SK-N-SH treated with all-trans-retinoic acid at 6 μM for 48 hours (cell line): ENCODE data around the gene FGF22.

Source experiments
- ATAC-seq: fragments of 200-7000 bp; cut with Tn5 transposase; 3 replicates; pipeline ENCODE4 v1.9.1; 2020; ENCODE audit warnings: mild to moderate bottlenecking, moderate library complexity
- BACH2 ChIP-seq: fragments of 250-450 bp; sonication (Bioruptor Pico); IDR thresholded peaks from 2 replicates; pipeline ENCODE4 v1.9.0; 2021; ENCODE audit warnings: mild to moderate bottlenecking, borderline replicate concordance
- CSDC2 ChIP-seq: fragments of 250-450 bp; sonication (Bioruptor Pico); IDR thresholded peaks from 2 replicates; pipeline ENCODE4 v1.5.0; 2020; ENCODE audit warnings: mild to moderate bottlenecking, moderate library complexity
- ESRRG ChIP-seq: fragments of 250-450 bp; sonication (Bioruptor Pico); IDR thresholded peaks from 2 replicates; pipeline ENCODE4 v1.6.1; 2021; ENCODE audit warnings: mild to moderate bottlenecking
- GLIS3 ChIP-seq: fragments of 250-450 bp; sonication (Bioruptor Pico); IDR thresholded peaks from 2 replicates; pipeline ENCODE4 v1.5.0; 2020; ENCODE audit warnings: mild to moderate bottlenecking, moderate library complexity
- ISL1 ChIP-seq: fragments of 250-450 bp; sonication (Bioruptor Pico); IDR thresholded peaks from 2 replicates; pipeline ENCODE4 v2.1.2; 2022; ENCODE audit warnings: mild to moderate bottlenecking, moderate library complexity
- OSR1 ChIP-seq: fragments of 250-450 bp; sonication (Bioruptor Pico); IDR thresholded peaks from 2 replicates; pipeline ENCODE4 v1.8.0; 2022; ENCODE audit warnings: moderate library complexity, mild to moderate bottlenecking, inconsistent platforms
- PPARA ChIP-seq: fragments of 250-450 bp; sonication (Bioruptor Pico); IDR thresholded peaks from 2 replicates; pipeline ENCODE4 v1.5.0; 2020; ENCODE audit warnings: mild to moderate bottlenecking, borderline replicate concordance
- RARB ChIP-seq: fragments of 250-450 bp; sonication (Bioruptor Pico); IDR thresholded peaks from 2 replicates; pipeline ENCODE4 v1.8.0; 2021; ENCODE audit warnings: mild to moderate bottlenecking, moderate library complexity
- SNAI2 ChIP-seq: fragments of 250-450 bp; sonication (Bioruptor Pico); IDR thresholded peaks from 2 replicates; pipeline ENCODE4 v1.5.0; 2020; ENCODE audit warnings: mild to moderate bottlenecking, moderate library complexity
- ZC3H10 ChIP-seq: fragments of 250-450 bp; sonication (Bioruptor Pico); IDR thresholded peaks from 2 replicates; pipeline ENCODE4 v1.5.1; 2021; ENCODE audit warnings: mild to moderate bottlenecking, moderate library complexity
- ZFP3 ChIP-seq: fragments of 250-450 bp; sonication (Bioruptor Pico); IDR thresholded peaks from 2 replicates; pipeline ENCODE4 v1.5.0; 2020; ENCODE audit warnings: mild to moderate bottlenecking, moderate library complexity
- ZFP30 ChIP-seq: fragments of 450-650 bp; formaldehyde crosslinking; IDR thresholded peaks from 2 replicates; pipeline ENCODE4 v1.5.0; 2022; ENCODE audit warnings: mild to moderate bottlenecking, moderate library complexity
- ZNF8 ChIP-seq: fragments of 450-650 bp; formaldehyde crosslinking; IDR thresholded peaks from 2 replicates; pipeline ENCODE4 v1.5.0; 2020; ENCODE audit warnings: mild to moderate bottlenecking, moderate library complexity
- TF ChIP-seq, protein P1 (sequence below): fragments of 250-450 bp; sonication (Bioruptor Pico); IDR thresholded peaks from 2 replicates; pipeline ENCODE4 v1.5.1; 2020; ENCODE audit warnings: low read depth, mild to moderate bottlenecking, moderate library complexity
- TF ChIP-seq, protein P2 (sequence below): fragments of 250-450 bp; sonication (Bioruptor Pico); IDR thresholded peaks from 2 replicates; pipeline ENCODE4 v1.8.0; 2021; ENCODE audit warnings: low read depth, mild to moderate bottlenecking, moderate library complexity, borderline replicate concordance
- TF ChIP-seq, protein P3 (sequence below): fragments of 250-450 bp; sonication (Bioruptor Pico); IDR thresholded peaks from 2 replicates; pipeline ENCODE4 v1.5.1; 2021; ENCODE audit warnings: mild to moderate bottlenecking, moderate library complexity
- TF ChIP-seq, protein P4 (sequence below): fragments of 250-450 bp; sonication (Bioruptor Pico); IDR thresholded peaks from 2 replicates; pipeline ENCODE4 v1.8.0; 2020; ENCODE audit warnings: mild to moderate bottlenecking, moderate library complexity, borderline replicate concordance

Gene FGF22

DNA sequence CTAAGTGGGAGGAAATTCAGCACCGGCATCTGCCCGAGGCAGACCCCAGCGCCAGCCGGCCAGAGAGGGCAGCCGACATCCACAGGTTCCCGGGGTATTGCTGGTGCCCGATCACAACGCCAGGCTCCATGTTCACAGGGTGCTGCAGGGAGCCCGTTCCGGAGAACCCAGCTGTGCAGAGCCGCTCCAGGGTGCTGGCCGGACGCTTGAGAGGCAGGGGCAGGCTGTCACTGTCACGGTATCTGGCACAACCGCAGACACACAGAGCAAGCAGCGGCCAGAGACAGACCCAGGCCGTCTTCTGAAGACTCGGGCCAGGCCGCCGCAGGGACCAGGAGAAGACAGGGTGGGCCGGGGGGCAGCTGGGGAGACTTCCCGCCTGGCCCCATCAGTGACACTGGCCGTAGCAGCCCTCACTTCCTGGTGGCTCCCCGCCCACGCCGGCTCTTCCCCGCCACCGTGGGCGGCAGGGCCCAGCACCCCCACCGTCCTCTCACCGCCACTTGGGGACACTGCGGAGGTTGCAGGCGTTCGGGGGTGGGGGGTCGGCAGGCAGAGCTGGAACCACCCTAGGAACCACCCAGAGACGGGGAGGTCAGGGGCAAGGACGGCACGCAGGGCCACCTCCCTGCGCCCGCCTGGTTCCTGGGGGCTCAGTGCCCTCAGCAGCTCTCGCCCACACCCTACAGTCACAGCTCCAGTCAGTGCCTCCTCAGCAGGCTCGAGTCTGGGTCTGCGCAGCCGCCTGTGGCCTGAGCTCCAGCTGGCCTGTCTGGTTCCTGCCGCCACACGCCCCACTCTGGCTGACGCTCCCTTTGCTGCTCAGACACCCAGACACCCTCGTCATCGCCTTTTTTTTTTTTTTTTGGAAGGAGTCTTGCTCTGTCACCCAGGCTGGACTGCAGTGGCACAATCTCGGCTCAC is 19.5 kb downstream of the FGF22 start:
- TF ChIP-seq ISL1 (CRISPR knock-in tag) (no peak), ZFP30 (CRISPR knock-in tag) (no peak), ZC3H10 (no peak), RARB (CRISPR knock-in tag) (no peak), PPARA (CRISPR knock-in tag) (no peak), ZNF8 (CRISPR knock-in tag) (no peak), GLIS3 (no peak)
- TF ChIP-seq, protein P1, sequence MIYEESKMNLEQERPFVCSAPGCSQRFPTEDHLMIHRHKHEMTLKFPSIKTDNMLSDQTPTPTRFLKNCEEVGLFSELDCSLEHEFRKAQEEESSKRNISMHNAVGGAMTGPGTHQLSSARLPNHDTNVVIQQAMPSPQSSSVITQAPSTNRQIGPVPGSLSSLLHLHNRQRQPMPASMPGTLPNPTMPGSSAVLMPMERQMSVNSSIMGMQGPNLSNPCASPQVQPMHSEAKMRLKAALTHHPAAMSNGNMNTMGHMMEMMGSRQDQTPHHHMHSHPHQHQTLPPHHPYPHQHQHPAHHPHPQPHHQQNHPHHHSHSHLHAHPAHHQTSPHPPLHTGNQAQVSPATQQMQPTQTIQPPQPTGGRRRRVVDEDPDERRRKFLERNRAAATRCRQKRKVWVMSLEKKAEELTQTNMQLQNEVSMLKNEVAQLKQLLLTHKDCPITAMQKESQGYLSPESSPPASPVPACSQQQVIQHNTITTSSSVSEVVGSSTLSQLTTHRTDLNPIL: no peak
- TF ChIP-seq, protein P2, sequence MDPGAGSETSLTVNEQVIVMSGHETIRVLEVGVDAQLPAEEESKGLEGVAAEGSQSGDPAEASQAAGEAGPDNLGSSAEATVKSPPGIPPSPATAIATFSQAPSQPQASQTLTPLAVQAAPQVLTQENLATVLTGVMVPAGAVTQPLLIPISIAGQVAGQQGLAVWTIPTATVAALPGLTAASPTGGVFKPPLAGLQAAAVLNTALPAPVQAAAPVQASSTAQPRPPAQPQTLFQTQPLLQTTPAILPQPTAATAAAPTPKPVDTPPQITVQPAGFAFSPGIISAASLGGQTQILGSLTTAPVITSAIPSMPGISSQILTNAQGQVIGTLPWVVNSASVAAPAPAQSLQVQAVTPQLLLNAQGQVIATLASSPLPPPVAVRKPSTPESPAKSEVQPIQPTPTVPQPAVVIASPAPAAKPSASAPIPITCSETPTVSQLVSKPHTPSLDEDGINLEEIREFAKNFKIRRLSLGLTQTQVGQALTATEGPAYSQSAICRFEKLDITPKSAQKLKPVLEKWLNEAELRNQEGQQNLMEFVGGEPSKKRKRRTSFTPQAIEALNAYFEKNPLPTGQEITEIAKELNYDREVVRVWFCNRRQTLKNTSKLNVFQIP (CRISPR knock-in tag): no peak

DNA sequence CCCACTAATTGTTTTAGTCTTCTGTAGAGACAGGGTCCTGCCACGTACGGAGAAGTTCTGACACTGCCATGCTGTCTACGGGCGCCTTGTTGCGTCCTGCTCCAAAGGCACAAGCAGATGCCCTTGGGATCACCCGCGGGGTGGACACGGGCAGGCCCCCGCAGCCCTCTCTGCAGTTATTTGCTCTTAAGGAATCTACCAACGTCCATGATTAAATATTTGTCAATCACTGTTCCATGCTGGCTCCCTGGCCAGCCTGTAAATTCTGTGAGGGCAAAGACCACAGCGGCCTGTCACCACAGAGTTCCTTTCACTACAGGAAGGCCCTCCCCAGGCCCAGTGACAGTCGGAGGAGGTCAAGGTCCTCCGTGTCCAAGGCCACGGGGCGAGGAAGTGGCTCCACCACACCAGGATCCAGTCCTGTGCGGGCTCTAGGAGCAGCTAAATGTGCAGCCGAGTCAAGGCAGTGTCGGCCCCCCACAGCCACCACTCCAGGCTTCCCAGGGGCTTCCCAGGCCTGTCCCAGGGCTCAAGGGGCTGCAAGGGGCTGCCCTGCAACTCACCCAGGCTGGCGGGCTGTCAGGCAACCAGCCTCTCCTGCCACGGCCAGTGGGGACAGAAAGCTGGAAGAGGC is 21.2 kb downstream of the FGF22 start:
- ATAC-seq: no peak

More for the DNA sequence above, 19.5 kb downstream of the FGF22 start:
- no peak for ATAC-seq

DNA sequence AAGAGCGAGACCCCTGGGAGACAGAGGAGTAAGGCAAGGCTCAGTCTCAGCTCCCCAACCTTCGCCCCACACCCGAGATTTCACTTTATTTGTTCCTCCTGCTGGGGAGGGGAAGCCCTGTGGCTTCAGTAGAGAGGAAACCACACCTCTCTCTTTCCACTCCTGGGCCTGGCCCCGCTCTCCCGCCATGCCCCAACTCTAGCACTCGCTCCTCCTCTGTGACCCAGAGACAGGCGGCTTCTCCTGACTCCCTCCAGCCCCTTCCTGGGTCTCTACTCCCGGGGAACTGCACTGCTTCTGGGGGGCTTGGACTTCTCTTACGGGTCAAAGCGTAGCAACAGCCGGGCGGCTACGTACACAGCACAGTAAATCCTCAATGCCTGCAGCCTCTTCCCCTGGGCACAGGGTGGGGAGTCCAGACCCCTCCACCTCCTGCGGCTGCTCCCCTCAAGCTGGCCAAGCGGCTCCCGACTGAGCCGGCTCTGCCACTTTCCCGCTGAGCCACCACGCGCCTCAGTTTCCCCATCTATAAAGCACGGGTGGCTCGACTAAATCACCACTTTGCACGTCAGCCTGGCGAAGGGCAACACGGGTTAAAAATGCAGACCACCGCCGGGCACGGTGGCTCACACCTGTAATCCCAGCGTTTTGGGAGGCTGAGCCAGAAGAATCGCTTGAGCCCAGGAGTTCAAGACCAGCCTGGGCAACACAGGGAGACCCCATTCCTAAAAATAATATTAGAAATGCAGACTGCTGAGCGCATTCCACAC is 21.9 kb downstream of the FGF22 start:
- TF ChIP-seq OSR1 (no peak), CSDC2 (CRISPR knock-in tag) (no peak), PPARA (CRISPR knock-in tag) (no peak), ZC3H10 (no peak), ISL1 (CRISPR knock-in tag) (no peak), ZFP3 (CRISPR knock-in tag) (no peak), ESRRG (no peak), SNAI2 (no peak)
- TF ChIP-seq, protein P3, sequence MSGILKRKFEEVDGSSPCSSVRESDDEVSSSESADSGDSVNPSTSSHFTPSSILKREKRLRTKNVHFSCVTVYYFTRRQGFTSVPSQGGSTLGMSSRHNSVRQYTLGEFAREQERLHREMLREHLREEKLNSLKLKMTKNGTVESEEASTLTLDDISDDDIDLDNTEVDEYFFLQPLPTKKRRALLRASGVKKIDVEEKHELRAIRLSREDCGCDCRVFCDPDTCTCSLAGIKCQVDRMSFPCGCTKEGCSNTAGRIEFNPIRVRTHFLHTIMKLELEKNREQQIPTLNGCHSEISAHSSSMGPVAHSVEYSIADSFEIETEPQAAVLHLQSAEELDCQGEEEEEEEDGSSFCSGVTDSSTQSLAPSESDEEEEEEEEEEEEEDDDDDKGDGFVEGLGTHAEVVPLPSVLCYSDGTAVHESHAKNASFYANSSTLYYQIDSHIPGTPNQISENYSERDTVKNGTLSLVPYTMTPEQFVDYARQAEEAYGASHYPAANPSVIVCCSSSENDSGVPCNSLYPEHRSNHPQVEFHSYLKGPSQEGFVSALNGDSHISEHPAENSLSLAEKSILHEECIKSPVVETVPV: no peak
- no peak for ATAC-seq

More for the DNA sequence above, 21.2 kb downstream of the FGF22 start:
- no peak for TF ChIP-seq ZFP3 (CRISPR knock-in tag)
- TF ChIP-seq ZFP30 (CRISPR knock-in tag): no peak
- TF ChIP-seq ZNF8 (CRISPR knock-in tag): no peak
- TF ChIP-seq, protein P1: no peak
- TF ChIP-seq, protein P4, sequence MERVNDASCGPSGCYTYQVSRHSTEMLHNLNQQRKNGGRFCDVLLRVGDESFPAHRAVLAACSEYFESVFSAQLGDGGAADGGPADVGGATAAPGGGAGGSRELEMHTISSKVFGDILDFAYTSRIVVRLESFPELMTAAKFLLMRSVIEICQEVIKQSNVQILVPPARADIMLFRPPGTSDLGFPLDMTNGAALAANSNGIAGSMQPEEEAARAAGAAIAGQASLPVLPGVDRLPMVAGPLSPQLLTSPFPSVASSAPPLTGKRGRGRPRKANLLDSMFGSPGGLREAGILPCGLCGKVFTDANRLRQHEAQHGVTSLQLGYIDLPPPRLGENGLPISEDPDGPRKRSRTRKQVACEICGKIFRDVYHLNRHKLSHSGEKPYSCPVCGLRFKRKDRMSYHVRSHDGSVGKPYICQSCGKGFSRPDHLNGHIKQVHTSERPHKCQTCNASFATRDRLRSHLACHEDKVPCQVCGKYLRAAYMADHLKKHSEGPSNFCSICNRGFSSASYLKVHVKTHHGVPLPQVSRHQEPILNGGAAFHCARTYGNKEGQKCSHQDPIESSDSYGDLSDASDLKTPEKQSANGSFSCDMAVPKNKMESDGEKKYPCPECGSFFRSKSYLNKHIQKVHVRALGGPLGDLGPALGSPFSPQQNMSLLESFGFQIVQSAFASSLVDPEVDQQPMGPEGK (CRISPR knock-in tag): no peak
- no peak for TF ChIP-seq BACH2 (CRISPR knock-in tag)
